OCI-LY7 (cell line): Measurements from ENCODE around the gene TMEM26.

Source experiments
- CTCF ChIP-seq: fragments of 200-600 bp; sonication (generic); conservative IDR thresholded peaks from 2 replicates; pipeline ENCODE4 v1.5.1; 2014; ENCODE audit warnings: mild to moderate bottlenecking, antibody characterized with exemption, low read length, moderate library complexity, mixed read lengths
- EZH2phosphoT487 ChIP-seq: fragments of 200-600 bp; sonication (generic); IDR thresholded peaks from 2 replicates; pipeline ENCODE4 v1.6.1; 2018; ENCODE audit warnings: low read depth, borderline replicate concordance, mild to moderate bottlenecking, mixed run types, antibody characterized with exemption, low read length, moderate library complexity, mixed read lengths

GRCh38 chr10:61471491-61471890, 18.3 kb upstream of the TMEM26 start:
- TF ChIP-seq CTCF (no peak), EZH2phosphoT487 (no peak)
